ENCODE measurements around the gene APOO.
A peak's percentile ranks its signal among the peaks of the same experiment; 100 is the strongest.

The APOO gene

GRCh38 chrX:23813808-23814207 lies 93.9 kb downstream of the APOO start:
- ATAC-seq: no peak

- no peak for ATAC-seq
Measured at GRCh38 chrX:23811656-23812055, 96.1 kb downstream of the APOO start.

DNA sequence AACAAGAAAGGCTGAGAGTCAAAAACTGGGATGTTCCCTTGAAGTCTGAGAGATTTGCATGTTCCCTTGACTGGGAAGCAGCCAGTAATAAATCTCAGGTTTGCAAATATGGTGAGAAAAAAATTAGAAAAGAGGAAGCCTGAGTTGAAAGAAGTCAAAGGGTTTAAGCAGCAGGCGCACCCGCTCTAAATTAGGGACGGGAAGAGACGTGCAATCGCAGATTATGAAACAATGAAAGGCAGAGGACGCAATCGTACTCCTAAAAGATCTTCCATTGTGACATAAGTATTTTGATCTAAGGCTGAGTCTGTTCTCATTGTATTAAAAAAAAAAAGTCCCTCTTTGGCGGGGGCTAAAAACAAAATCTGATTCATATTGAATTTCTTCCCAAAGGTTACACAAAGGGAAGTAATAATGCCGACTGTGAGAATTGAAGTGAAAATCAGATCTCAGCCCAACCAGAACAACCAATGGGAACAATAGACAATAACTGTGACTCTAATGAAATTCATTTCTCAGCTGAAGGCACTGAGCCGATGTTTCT lies 96.6 kb downstream of the APOO start:
- ATAC-seq: no peak

DNA sequence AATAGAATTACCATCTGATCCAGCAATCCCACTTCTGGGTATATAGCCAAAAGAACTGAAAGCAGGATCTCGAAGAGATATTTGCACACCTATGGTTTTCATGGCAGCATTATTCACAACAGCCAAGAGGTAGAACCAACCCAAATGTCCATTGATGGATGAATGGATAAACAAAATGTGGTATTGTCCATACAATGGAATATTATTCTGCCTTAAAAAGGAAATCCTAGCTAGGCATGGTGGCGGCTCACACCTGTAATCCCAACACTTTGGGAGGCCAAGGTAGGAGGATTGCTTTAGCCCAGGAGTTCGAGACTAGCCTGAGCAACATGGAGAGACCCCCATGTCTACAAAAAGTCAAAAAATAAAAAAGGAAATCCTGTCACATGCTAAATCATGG lies 97.5 kb downstream of the APOO start:
- ATAC-seq: no peak

DNA sequence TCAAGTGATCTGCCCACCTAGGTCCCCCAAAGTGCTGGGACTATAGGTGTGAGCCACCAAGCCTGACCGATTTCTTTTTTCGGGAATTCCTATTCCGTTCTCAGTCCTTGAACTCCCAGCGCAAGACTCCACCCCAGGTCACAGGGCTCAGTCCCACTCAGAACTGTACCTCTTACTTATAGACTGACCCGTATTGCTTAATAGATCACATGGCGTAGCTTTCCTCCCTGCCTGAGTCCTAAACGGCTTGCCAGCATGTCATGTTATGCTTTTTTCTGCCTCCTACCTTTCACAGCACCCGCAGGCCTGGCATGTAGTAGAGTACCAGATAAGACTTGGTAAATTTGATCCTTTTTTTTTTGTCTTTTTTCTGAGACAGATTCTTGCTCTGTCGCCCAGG lies 102.3 kb downstream of the APOO start:
- no peak for ATAC-seq

GRCh38 chrX:23804578-23804977 lies 103.2 kb downstream of the APOO start:
- no peak for ATAC-seq

GRCh38 chrX:23803931-23804381 lies 103.8 kb downstream of the APOO start:
- no peak for ATAC-seq

- no peak for ATAC-seq
Measured at GRCh38 chrX:23802431-23802830, 105.3 kb downstream of the APOO start.

DNA sequence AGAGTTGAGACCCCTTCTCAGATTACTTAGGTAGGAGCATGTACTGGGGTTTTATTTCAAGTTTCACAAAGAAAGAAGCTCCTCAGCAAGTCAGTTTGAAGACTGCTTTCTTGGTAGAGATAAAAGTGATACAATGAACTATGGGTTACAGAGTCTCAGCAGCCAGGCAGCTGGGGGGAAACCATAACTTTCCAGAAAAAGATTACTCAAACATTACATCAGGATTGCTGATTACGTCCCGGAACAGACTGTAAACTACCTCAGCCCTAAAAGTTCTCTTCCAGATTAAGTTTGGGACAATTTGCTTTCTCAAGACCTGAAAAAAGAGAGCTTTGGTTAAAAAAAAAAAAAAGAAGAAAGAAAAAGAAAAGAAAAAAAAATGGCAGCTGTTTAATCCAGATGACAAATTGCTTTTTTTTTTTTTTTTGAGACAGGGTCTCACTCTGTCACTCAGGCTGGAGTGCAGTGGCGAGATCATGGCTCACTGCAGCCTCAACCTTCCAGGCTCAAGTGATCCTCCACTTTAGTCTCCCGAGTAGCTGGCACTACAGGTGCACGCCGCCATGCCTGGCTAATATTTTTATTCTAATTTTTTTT lies 108.2 kb downstream of the APOO start:
- ATAC-seq: no peak

DNA sequence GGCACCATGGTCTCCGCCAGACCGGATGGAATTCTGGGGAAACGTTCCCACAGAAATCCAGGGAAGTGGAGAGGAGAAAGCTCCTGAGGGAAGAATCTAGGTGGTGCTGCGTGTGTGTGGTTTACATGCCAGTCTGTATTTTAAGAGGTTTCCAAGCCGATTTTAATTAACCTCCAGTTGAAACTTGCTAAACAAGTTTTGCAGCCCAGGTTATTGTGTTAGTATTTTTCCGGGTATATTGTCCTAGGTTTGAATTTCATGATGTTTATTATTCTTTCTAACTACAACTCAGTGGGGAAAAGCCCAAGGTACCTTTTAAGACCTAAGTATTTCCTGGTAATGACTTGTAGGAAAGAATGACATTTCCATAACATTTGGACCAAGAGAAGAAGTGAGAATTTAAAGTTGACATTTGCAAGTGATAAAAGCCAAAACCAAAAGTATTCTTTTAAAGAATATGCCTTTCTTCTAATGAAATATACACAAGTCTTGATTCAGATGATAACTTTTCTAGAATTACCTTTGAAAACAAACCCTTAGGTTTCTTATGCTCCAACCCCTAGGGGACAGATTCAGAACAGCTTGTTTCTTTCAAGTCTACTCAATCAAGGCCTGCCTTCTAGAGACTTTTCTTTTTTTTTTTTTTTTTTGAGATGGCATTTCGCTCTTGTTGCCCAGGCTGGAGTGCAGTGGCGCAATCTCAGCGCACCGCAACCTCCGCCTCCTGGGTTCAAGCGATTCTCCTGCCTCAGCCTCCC lies 110.2 kb downstream of the APOO start:
- ATAC-seq: peak in 1 of 2 donors; percentile 60

- no peak for ATAC-seq
Measured at GRCh38 chrX:23795221-23795620, 112.5 kb downstream of the APOO start.

DNA sequence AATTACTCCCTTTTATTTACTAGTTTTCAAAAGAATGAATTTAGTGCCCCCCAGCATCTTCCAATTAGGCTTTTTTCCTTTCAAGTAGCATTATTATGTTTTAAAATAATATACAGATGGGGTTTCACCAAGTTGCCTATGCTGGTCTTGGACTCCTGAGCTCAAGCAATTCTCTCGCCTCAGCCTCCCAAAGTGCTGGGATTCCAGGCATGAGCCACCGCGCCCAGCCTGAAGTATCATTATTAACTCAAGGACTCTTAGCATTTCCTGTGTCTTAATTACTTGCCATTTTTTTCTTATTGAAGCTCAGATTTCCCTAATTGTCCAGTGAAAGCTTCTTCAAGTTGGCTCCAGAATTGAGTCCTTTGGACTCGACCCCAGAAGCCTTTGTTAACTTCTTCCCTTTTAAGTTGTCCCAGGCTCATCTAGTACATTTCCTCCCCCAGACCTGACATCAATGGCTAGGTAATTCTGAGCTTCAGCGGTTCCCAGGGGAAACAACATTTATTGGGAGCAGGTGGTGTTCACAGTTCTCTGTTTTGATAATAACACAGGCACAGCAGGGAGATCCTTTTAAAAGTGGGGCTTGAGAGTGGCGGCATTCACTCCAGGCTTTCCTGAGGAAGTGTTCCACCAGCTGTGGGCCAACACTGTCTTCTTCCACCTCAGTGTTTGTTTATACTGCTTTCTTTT lies 114.7 kb downstream of the APOO start:
- no peak for ATAC-seq

GRCh38 chrX:23790155-23790497 lies 117.6 kb downstream of the APOO start:
- ATAC-seq: no peak

DNA sequence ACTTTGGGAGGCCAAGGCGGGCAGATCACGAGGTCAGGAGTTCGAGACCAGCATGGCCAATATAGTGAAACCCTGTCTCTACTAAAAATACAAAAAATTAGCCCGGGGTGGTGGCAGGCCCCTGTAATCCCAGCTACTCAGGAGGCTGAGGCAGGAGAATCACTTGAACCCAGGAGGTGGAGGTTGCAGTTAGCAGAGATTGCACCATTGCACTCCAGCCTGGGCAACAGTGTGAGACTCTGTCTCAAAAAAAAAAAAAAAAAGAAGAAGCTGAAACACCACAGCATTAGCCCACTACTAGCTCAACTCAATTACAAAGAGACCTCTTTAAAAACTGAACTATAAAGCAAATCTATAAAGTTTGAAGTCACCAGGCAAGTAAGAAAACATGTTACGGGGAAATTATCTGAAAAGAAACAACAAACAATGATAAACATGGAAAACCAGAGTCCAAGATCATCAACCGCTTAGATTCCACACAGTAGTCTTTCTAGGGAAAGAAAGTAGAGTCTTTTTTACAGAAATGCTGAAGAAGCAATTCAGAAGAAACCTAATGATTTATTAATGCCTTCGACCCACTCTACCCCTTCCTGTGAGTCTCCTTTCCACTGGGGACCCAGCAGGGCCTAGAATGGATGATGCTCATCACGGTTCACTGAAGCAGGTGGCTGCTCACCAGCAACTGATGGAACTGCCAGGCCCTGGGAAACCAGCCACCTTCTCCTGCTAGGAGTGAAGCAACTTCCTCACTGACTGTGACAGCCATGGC lies 118.2 kb downstream of the APOO start:
- no peak for ATAC-seq

DNA sequence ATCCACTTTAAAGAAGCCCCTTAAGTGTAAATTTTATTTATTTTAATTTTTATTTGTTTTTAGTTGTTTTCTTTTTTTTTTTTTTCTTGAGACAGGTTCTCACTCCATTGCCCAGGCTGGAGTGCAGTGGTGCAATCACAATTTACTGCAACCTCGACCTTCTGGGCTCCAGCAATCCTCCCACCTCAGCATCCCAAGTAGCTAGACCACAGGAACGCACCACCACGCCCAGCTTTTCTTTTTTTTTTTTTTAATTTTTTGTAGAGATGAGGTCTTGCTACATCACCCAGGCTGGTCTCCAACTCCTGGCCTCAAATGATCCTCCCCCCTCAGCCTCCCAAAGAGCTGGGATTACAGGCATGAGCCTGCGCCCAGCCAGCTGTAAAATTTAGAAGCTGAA lies 118.8 kb downstream of the APOO start:
- no peak for ATAC-seq

- peak in 1 of 2 donors; percentile 22 for ATAC-seq
Measured at GRCh38 chrX:23788521-23788920, 119.2 kb downstream of the APOO start.

- ATAC-seq: no peak
Measured at GRCh38 chrX:23787745-23788118, 120.0 kb downstream of the APOO start.

DNA sequence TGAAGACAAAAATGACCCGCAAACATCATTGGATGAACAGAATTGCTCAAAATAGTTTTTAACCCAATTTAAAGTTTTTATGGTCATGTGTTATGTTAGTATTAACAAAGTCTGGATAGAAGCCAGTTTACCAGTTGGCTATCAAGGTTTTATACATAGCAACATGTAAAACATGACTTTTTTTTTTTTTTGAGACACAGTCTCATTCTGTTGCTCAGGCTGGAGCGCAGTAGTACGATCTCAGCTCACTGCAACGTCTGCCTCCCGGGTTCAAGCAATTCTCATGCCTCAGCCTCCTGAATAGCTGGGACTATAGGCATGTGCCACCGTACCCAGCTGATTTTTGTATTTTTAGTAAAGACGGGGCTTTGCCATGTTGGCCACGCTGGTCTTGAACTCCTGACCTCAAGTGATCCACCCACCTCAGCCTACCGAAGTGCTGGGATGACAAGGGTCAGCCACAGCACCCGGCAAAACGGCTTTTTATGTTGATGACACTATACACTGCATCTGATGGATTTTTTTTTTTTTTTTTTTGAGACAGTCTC lies 121.4 kb downstream of the APOO start:
- ATAC-seq: no peak

GRCh38 chrX:23785580-23785979 lies 122.2 kb downstream of the APOO start:
- no peak for ATAC-seq

DNA sequence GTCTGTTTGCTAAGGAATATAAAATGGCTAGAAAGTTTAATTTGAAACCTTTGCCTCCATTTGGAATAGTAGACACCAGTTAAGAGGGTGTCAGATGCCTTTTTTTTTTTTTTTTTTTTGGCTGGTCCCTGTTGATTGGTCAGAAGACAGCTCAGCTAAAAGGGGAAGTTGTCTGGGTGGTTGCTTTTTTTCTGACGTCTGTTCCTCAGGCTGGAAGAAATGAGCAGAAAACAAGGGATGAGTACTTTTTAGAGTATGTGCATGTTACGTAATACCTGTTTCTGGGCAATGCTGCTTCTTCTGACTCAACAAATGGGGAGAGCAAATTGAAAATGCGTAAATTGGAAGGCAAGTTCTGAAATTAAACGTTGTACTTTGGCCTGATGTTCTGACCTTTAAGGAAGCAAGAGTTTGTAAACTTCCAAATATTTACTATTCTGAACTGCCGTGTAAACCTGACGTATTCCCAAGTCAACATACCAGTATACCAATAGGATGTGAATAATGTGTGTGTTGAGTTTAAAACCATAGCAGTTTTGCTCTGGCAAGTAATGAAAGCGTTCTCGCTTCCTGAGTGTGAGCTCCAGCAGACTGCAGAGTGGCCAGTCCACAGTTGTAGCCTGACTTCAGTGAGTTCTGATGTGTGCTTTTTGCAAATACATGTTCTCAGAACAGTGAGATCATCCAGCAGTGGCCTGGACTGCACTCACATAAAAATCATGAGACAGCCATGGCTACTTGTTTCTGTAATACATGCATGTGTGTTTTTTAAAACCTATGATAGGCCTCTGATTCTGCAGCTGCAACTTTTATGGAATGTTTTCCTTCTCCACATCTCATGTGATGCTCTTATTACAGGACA lies 123.0 kb downstream of the APOO start:
- no peak for ATAC-seq

- no peak for ATAC-seq
Measured at GRCh38 chrX:23783589-23784469, 123.9 kb downstream of the APOO start.

All from activated CD4-positive, CD25-positive, alpha-beta regulatory T cell treated with anti-CD3 and anti-CD28 coated beads, Interleukin-2, amount 50 U/mL, for 24 hours (primary cell).